Esophagus squamous epithelium (tissue), 5 donors: Measurements from ENCODE around the gene PPP2R5C. TPM values are rescaled to one million over a fixed set of nuclear protein-coding genes. Genes with fewer than 3 reads are reported as not detected.
"Not testable (repeated sequence)": the region's sequence is repeated elsewhere in the genome, so short reads cannot be mapped to it uniquely, and the experiment has no call there.

ENCODE experiments used
- DNase-seq: peaks from one replicate; lab custom pipeline; 2025; lab: John Stamatoyannopoulos, UW
- H3K27ac ChIP-seq, 4 donors: fragments of 200-600 bp; sonication (generic); one replicate each; pipeline ENCODE4 v1.5.1; 2016 to 2019; ENCODE audit warnings: mild to moderate bottlenecking in 1 of 4
- H3K27me3 ChIP-seq, 4 donors: fragments of 200-600 bp; sonication (generic); 1 replicate in 3 of 4; 2 replicates in 1 of 4; pipeline versions ENCODE4 v1.5.1 to v1.6.0; 2017 to 2021; ENCODE audit warnings: antibody characterized with exemption in 1 of 4
- H3K36me3 ChIP-seq, 3 donors: fragments of 200-600 bp; sonication (generic); one replicate each; pipeline ENCODE4 v1.5.1; 2016 to 2019
- H3K4me1 ChIP-seq, 3 donors: fragments of 200-600 bp; sonication (generic); one replicate each; pipeline ENCODE4 v1.5.1; 2017 to 2019
- H3K4me3 ChIP-seq, 4 donors: fragments of 200-600 bp; sonication (generic); 1 replicate in 3 of 4; 2 replicates in 1 of 4; pipeline ENCODE4 v1.5.1; 2016 to 2019; ENCODE audit warnings: mild to moderate bottlenecking in 2 of 4, moderate library complexity in 1 of 4
- H3K9me3 ChIP-seq, 3 donors: fragments of 200-600 bp; sonication (generic); one replicate each; pipeline ENCODE4 v1.5.1; 2016 to 2019
- CTCF ChIP-seq, 6 experiments: fragments of 450-650 bp in 4 of 6; fragments of 200-600 bp in 2 of 6; sonication (generic) in 2 of 6; IDR thresholded peaks; one replicate each; pipeline ENCODE4 v1.5.1; 2016 to 2019; ENCODE audit warnings: antibody characterized with exemption in 6 of 6, mild to moderate bottlenecking in 4 of 6, moderate library complexity in 4 of 6
- POLR2A ChIP-seq, 4 donors: fragments of 450-650 bp; IDR thresholded peaks; one replicate each; pipeline ENCODE4 v1.6.1; 2017; ENCODE audit warnings: antibody characterized with exemption in 4 of 4, mild to moderate bottlenecking in 4 of 4, moderate library complexity in 3 of 4
- WGBS, 2 donors: methylation state at CpG; one replicate each; pipeline ENCODE4 v1.1.5; 2018; 5-methylcytosine and 5-hydroxymethylcytosine counted together
- intact Hi-C: fragments of 100-400 bp; cut with DNase I; formaldehyde crosslinking; loops from one replicate; pipeline ENCODE4 v1.15.0; 2022
- total RNA-seq, 4 donors: library from RNA; depleted of rRNA; stranded (reverse); fragments of >200 nt; gene quantifications; one replicate each; pipeline ENCODE4 v1.1.0, GENCODE V29; 2016
- donor health status: DM: yes; HTN: yes; CAD: no.

Gene PPP2R5C
- total RNA-seq = 10 to 100 TPM; 66.3 to 92.3 (median 83.4) TPM

DNA sequence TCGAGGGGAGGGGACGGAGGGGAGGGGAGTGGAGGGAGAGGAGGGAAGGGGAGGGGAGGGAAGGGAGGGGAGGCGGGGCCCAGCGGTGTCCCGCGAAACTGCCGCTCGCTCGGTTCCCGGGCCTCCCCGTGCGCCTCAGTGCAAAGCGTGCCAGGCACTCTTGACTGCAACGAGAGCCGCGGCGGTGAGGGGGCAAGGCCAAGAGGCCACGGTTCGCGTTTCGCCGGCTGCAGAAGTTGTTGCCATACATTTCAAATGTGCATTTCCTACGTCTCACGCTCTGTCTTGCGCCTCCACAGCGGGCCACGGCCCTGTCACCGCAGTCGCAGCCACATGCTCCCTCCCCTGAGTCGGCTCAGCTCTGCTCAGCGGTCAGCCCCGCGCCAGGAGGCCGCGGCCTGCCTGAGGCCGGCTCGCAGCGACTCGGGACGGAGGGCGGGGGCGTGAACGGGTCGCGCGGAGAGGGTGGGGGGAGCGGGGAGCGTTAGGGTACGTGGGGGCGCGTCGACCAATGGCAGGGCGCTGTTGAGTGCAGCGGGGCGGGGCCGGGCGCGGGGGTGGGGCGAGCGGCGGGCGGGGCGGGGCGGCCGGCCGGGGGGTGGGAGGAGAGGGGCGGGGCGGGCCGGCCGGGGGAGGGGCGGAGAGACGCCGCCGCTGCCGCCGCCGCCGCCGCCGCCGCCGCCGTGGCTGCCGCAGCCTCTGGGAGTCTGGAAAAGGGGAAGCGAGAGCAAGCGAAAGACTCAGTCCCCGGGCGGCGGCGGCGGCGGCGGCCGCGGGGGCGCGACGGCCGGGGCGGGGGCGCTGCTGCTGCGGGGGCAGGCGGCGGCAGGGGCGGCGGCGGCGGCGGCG is at the start of gene PPP2R5C:
PPP2R5C (plus strand) TSS at position 678 of the 849 bp plus-strand sequence. CDS start 185 bp downstream, outside the sequence.
- H3K4me1 ChIP-seq = peaks cover 8 to 51% (median 17%) of the 10 kb centered on the region in 3 donors
- no peaks in the 10 kb centered on the region for H3K27me3 ChIP-seq
- H3K27ac ChIP-seq = peak within 1 kb of the TSS; percentile 87 to 99 (median 98)
- DNase-seq = peak; percentile 68
- TF ChIP-seq POLR2A (IDR thresholded peaks at IDR 0.05) (peak in 2 of 4 donors; percentile 56 to 84), CTCF (IDR thresholded peaks at IDR 0.05) (no peak)
- WGBS, 2 donors = 1% methylated on average over 15 to 20 of the region's 110 CpGs
- no peaks in the 10 kb centered on the region for H3K9me3 ChIP-seq
- intact Hi-C loops = no loop called here
- peaks cover 0 to 17% (median 0%) of the 10 kb centered on the region in 3 donors for H3K36me3 ChIP-seq
- H3K4me3 ChIP-seq = peak within 1 kb of the TSS; percentile 90 to 98 (median 94)

DNA sequence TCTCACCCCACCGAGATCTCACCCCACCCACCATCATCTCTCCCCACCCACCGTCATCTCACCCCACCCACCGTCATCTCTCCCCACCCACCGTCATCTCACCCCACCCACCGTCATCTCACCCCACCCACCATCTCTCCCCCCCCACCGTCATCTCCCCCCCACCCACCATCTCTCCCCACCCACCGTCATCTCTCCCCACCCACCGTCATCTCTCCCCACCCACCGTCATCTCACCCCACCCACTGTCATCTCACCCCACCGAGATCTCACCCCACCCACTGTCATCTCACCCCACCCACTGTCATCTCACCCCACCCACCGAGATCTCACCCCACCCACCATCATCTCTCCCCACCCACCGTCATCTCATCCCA is 49.7 kb upstream of the PPP2R5C start:
- H3K4me3 ChIP-seq, intact Hi-C loops, H3K27ac ChIP-seq, H3K27me3 ChIP-seq, H3K9me3 ChIP-seq, H3K36me3 ChIP-seq, DNase-seq: not testable (repeated sequence)
- WGBS, 2 donors = 71 to 81% methylated on average over 4 to 5 of the region's 12 CpGs
- peaks cover 5 to 15% (median 8%) of the 10 kb centered on the region in 3 donors for H3K4me1 ChIP-seq

DNA sequence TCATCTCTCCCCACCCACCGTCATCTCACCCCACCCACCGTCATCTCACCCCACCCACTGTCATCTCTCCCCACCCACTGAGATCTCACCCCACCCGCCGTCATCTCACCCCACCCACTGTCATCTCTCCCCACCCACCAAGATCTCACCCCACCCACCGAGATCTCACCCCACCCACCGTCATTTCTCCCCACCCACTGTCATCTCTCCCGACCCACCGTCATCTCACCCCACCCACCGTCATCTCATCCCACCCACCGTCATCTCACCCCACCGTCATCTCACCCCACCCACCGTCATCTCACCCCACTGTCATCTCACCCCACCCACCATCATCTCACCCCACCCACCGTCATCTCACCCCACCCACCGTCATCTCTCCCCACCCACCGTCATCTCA is 49.2 kb upstream of the PPP2R5C start:
- intact Hi-C loops, H3K4me3 ChIP-seq, H3K27ac ChIP-seq, DNase-seq, H3K4me1 ChIP-seq, H3K27me3 ChIP-seq, H3K9me3 ChIP-seq, H3K36me3 ChIP-seq: not testable (repeated sequence)
- no CpG with 5 or more reads among the region's 15 CpGs for WGBS, 2 donors

DNA sequence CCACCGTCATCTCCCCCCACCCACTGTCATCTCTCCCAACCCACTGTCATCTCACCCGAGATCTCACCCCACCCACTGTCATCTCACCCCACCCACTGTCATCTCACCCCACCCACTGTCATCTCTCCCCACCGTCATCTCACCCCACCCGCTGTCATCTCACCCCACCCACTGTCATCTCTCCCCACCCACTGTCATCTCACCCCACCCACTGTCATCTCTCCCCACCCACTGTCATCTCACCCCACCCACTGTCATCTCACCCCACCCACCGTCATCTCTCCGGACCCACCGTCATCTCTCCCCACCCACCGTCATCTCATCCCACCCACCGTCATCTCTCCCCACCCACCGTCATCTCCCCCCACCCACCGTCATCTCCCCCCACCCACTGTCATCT is 48.4 kb upstream of the PPP2R5C start:
- H3K36me3 ChIP-seq, H3K9me3 ChIP-seq, intact Hi-C loops, H3K4me3 ChIP-seq, H3K27ac ChIP-seq, H3K27me3 ChIP-seq, DNase-seq, H3K4me1 ChIP-seq: not testable (repeated sequence)
- whole genome bisulfite sequencing, 2 donors = no CpG with 5 or more reads among the region's 11 CpGs

- intact Hi-C loops = no loop called here
- Histone ChIP-seq H3K4me1 (no peaks in the 10 kb centered on the region), H3K9me3 (no peaks in the 10 kb centered on the region), H3K27ac (no peak overlapping the region), H3K4me3 (no peak overlapping the region), H3K27me3 (no peaks in the 10 kb centered on the region), H3K36me3 (no peaks in the 10 kb centered on the region)
- TF ChIP-seq POLR2A (IDR thresholded peaks at IDR 0.05) (no peak), CTCF (IDR thresholded peaks at IDR 0.05) (no peak)
- DNase-seq = no peak
- WGBS, 2 donors = 81 to 90% methylated on average over 3 of the region's 7 CpGs
These were observed 47.7 kb upstream of the PPP2R5C start for GRCh38 chr14:101713621-101714349.

- Histone ChIP-seq H3K27ac (no peak overlapping the region), H3K4me3 (no peak overlapping the region), H3K27me3 (no peaks in the 10 kb centered on the region), H3K36me3 (no peaks in the 10 kb centered on the region), H3K9me3 (no peaks in the 10 kb centered on the region), H3K4me1 (no peaks in the 10 kb centered on the region)
- no peak for TF ChIP-seq POLR2A (IDR thresholded peaks at IDR 0.05)
- TF ChIP-seq CTCF (IDR thresholded peaks at IDR 0.05) = no peak
- 64 to 68% methylated on average over 2 to 3 of the region's 3 CpGs for WGBS, 2 donors
- intact Hi-C loops = no loop called here
- DNase-seq = no peak
These were observed 47.1 kb upstream of the PPP2R5C start for GRCh38 chr14:101714394-101714793.
